ENCODE data around the gene CFAP221. TPM values are rescaled to one million over a fixed set of nuclear protein-coding genes. Genes with fewer than 3 reads are reported as not detected.
A peak's percentile ranks its signal among the peaks of the same experiment; 100 is the strongest.

Gene CFAP221
- total RNA-seq, 2 donors from 2014 or later, result 12.2 to 21.5 TPM

GRCh38 chr2:119672161-119672862, 128.1 kb downstream of the CFAP221 start:
- H3K27ac ChIP-seq, result no peak overlapping the region
- no peaks in the 10 kb centered on the region for H3K36me3 ChIP-seq (replicated peaks in 1 of 2; ENCODE audit: insufficient read depth in 1 of 2, low read depth in 2 of 2)
- TF ChIP-seq, protein P1, sequence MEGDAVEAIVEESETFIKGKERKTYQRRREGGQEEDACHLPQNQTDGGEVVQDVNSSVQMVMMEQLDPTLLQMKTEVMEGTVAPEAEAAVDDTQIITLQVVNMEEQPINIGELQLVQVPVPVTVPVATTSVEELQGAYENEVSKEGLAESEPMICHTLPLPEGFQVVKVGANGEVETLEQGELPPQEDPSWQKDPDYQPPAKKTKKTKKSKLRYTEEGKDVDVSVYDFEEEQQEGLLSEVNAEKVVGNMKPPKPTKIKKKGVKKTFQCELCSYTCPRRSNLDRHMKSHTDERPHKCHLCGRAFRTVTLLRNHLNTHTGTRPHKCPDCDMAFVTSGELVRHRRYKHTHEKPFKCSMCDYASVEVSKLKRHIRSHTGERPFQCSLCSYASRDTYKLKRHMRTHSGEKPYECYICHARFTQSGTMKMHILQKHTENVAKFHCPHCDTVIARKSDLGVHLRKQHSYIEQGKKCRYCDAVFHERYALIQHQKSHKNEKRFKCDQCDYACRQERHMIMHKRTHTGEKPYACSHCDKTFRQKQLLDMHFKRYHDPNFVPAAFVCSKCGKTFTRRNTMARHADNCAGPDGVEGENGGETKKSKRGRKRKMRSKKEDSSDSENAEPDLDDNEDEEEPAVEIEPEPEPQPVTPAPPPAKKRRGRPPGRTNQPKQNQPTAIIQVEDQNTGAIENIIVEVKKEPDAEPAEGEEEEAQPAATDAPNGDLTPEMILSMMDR (IDR thresholded peaks at IDR 0.05), result no peak
- no peak for TF ChIP-seq POLR2A (IDR thresholded peaks at IDR 0.05)
- intact Hi-C loops (cut with DNase I), result no loop called here
- ATAC-seq (no peak), DNase-seq (no peak)
- no peak overlapping the region for H3K4me3 ChIP-seq
- H3K9me3 ChIP-seq, result no peaks in the 10 kb centered on the region
- no peaks in the 10 kb centered on the region for H3K4me1 ChIP-seq
- 86 to 90% methylated on average over 5 of the region's 5 CpGs for WGBS, 2 donors
- no peaks in the 10 kb centered on the region for H3K27me3 ChIP-seq

GRCh38 chr2:119673796-119674195, 129.5 kb downstream of the CFAP221 start:
- TF ChIP-seq, protein P1 (IDR thresholded peaks at IDR 0.05), result no peak
- no peak for TF ChIP-seq POLR2A (IDR thresholded peaks at IDR 0.05)
- DNase-seq (no peak), ATAC-seq (no peak)
- no peaks in the 10 kb centered on the region for H3K9me3 ChIP-seq
- intact Hi-C loops (cut with DNase I), result no loop called here
- no peaks in the 10 kb centered on the region for H3K36me3 ChIP-seq (replicated peaks in 1 of 2; ENCODE audit: insufficient read depth in 1 of 2, low read depth in 2 of 2)
- H3K4me3 ChIP-seq, result no peak overlapping the region
- no peaks in the 10 kb centered on the region for H3K27me3 ChIP-seq
- 77 to 93% methylated on average over 2 of the region's 2 CpGs for WGBS, 2 donors
- peaks cover 6% of the 10 kb centered on the region for H3K4me1 ChIP-seq
- H3K27ac ChIP-seq, result no peak overlapping the region

GRCh38 chr2:119674711-119675500, 130.7 kb downstream of the CFAP221 start:
- H3K4me1 ChIP-seq, result peaks cover 14% of the 10 kb centered on the region
- ATAC-seq (no peak), DNase-seq (no peak)
- TF ChIP-seq POLR2A (IDR thresholded peaks at IDR 0.05), result no peak
- TF ChIP-seq, protein P1 (IDR thresholded peaks at IDR 0.05), result no peak
- WGBS, 2 donors, result 69 to 71% methylated on average over 10 of the region's 10 CpGs
- H3K27ac ChIP-seq, result no peak overlapping the region
- no peaks in the 10 kb centered on the region for H3K36me3 ChIP-seq (replicated peaks in 1 of 2; ENCODE audit: insufficient read depth in 1 of 2, low read depth in 2 of 2)
- intact Hi-C loops (cut with DNase I), result no loop called here
- H3K9me3 ChIP-seq, result no peaks in the 10 kb centered on the region
- no peaks in the 10 kb centered on the region for H3K27me3 ChIP-seq
- H3K4me3 ChIP-seq, result no peak overlapping the region

- ATAC-seq, result peak; percentile 60
- no peak overlapping the region for H3K4me3 ChIP-seq
Measured at GRCh38 chr2:119678021-119678656, 133.9 kb downstream of the CFAP221 start.

More at GRCh38 chr2:119678021-119678656, 133.9 kb downstream of the CFAP221 start:
- Histone ChIP-seq H3K36me3 (replicated peaks in 1 of 2; ENCODE audit: insufficient read depth in 1 of 2, low read depth in 2 of 2) (no peaks in the 10 kb centered on the region), H3K27me3 (no peaks in the 10 kb centered on the region), H3K9me3 (no peaks in the 10 kb centered on the region), H3K4me1 (peaks cover 17% of the 10 kb centered on the region), H3K27ac (peak overlapping the region in 3 of 4 donors; percentile 22 to 80 (median 38))
- intact Hi-C loops (cut with DNase I), result no loop called here
- peak; percentile 53 to 78 (median 66) for DNase-seq
- WGBS, 2 donors, result 16 to 20% methylated on average over 12 to 14 of the region's 19 CpGs
- TF ChIP-seq POLR2A (IDR thresholded peaks at IDR 0.05), result no peak
- TF ChIP-seq, protein P1 (IDR thresholded peaks at IDR 0.05), result no peak

All from body of pancreas (tissue), 4 donors.